ENCODE results near the gene ZNF581. TPM values are rescaled to one million over a fixed set of nuclear protein-coding genes. Genes with fewer than 3 reads are reported as not detected.

ZNF581 gene
- total RNA-seq, 1 experiment from 2014 or later, result 37.1 TPM

DNA sequence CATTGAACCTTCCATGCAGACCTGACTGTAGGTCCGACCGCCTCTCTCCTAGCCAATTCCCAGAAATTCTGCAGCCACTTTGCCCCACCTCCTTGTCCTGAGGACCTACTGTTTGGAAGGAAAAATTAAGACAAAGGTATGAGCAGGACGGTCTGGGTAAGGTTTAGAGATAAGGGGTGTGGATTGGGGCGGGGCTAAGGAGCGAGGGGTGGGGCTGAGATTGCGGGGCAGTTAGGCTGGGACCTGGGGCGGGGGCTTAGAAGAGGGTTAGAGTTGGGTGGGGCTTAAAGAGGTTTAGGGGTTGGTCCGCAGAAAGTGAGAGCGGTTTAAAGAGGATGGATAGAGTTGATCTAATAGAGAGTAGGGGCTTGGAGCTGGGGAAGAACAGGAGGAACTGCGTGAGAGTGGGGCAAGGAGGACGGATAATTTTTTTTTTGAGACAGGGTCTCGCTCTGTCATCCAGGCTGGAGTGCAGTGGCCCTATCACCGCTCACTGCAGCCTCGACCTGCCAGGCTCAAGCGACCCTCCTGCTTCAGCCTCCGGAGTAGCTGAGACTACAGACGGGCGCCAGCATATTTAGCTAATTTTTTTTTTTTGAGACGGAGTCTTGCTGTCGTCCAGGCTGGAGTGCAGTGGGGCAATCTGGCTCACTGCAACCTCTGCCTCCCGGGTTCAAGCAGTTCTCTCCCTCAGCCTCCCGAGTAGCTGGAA lies 39.7 kb upstream of the ZNF581 start:
- ChIA-PET POLR2A (ENCODE audit: low non-redundant PET) (interaction anchor here (1.1 kb wide), 1 partner anchor 15 kb away, joined by 6 read pairs; no protein-coding TSS in a partner anchor), CTCF (interaction anchor here (1.0 kb wide), 1 partner anchor 100 kb away, joined by 6 read pairs; no protein-coding TSS in a partner anchor)
- no TSS peak for BruUV-seq (replicated peaks)
- no peaks in the 10 kb centered on the region for H3K27me3 ChIP-seq (replicated peaks; ENCODE audit: insufficient read depth, low read depth, low read length, poor library complexity)
- H3K27ac ChIP-seq (ENCODE audit: low read depth, low read length, poor library complexity, severe bottlenecking), result peak overlapping the region; percentile 93
- H3K4me3 ChIP-seq (ENCODE audit: low read depth, low read length, poor library complexity, severe bottlenecking), result no peak overlapping the region
- TF ChIP-seq, protein P1, sequence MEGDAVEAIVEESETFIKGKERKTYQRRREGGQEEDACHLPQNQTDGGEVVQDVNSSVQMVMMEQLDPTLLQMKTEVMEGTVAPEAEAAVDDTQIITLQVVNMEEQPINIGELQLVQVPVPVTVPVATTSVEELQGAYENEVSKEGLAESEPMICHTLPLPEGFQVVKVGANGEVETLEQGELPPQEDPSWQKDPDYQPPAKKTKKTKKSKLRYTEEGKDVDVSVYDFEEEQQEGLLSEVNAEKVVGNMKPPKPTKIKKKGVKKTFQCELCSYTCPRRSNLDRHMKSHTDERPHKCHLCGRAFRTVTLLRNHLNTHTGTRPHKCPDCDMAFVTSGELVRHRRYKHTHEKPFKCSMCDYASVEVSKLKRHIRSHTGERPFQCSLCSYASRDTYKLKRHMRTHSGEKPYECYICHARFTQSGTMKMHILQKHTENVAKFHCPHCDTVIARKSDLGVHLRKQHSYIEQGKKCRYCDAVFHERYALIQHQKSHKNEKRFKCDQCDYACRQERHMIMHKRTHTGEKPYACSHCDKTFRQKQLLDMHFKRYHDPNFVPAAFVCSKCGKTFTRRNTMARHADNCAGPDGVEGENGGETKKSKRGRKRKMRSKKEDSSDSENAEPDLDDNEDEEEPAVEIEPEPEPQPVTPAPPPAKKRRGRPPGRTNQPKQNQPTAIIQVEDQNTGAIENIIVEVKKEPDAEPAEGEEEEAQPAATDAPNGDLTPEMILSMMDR (conservative IDR thresholded peaks at IDR 0.05; ENCODE audit: low read depth, low read length), result no peak
- TF ChIP-seq EZH2 (IDR thresholded peaks at IDR 0.05; ENCODE audit: borderline replicate concordance, low read depth, low read length, poor library complexity, severe bottlenecking), result no peak
- H3K9me3 ChIP-seq (ENCODE audit: low read depth, low read length, poor library complexity, severe bottlenecking), result no peaks in the 10 kb centered on the region
- intact Hi-C loops (cut with micrococcal nuclease; ENCODE audit: unreplicated experiment), result loop anchor here (5.0 kb wide), 1 partner anchor 196 kb away; the partner anchor contains the start of gene UBE2S
- H3K4me1 ChIP-seq (ENCODE audit: insufficient read depth, low read length, poor library complexity, severe bottlenecking), result peaks cover 21% of the 10 kb centered on the region
- DNase-seq (ENCODE audit: low spot score), result no peak
- H3K36me3 ChIP-seq (ENCODE audit: insufficient read depth, low read length, poor library complexity, severe bottlenecking), result no peaks in the 10 kb centered on the region

DNA sequence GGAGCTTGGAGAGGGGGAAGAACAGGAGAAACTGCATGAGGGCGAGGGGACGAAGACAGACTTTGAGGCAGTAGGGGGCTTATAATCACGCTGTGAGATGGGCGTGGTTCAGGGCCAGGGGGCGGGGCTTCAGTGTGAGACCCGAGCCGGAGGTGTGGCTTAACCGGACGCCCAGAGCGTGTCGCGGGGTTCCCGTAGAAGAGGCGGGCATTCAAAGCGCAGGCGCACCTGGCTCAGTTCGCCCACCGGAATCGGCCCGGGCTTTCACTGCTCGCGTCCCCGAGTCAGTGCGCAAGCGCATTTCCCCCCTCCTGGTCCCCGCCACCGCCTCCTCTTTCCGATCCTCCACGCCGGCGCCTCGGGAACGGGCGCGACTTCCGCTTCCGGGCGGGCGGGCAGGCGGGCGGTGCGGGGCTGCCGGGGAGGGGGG lies 38.2 kb upstream of the ZNF581 start:
- peak overlapping the region; percentile 96 for H3K4me3 ChIP-seq (ENCODE audit: low read depth, low read length, poor library complexity, severe bottlenecking)
- H3K9me3 ChIP-seq (ENCODE audit: low read depth, low read length, poor library complexity, severe bottlenecking), result no peaks in the 10 kb centered on the region
- POLR2A ChIA-PET (ENCODE audit: low non-redundant PET), result interaction anchor here (0.6 to 1.1 kb wide), 3 partner anchors 14 to 1117 kb away, joined by 3 to 6 read pairs (median 3); no protein-coding TSS in a partner anchor
- CTCF ChIA-PET, result interaction anchor here (0.6 to 2.5 kb wide), 6 partner anchors 19 to 159 kb away, joined by 3 to 6 read pairs (median 5); partner anchors contain the start of gene ZNF784
- H3K4me1 ChIP-seq (ENCODE audit: insufficient read depth, low read length, poor library complexity, severe bottlenecking), result peaks cover 21% of the 10 kb centered on the region
- peak overlapping the region; percentile 93 for H3K27ac ChIP-seq (ENCODE audit: low read depth, low read length, poor library complexity, severe bottlenecking)
- H3K27me3 ChIP-seq (replicated peaks; ENCODE audit: insufficient read depth, low read depth, low read length, poor library complexity), result no peaks in the 10 kb centered on the region
- intact Hi-C loops (cut with micrococcal nuclease; ENCODE audit: unreplicated experiment), result loop anchor here (5.0 kb wide), 1 partner anchor 143 kb away; the partner anchor contains the start of genes C19orf85 and ISOC2
- no peak for TF ChIP-seq EZH2 (IDR thresholded peaks at IDR 0.05; ENCODE audit: borderline replicate concordance, low read depth, low read length, poor library complexity, severe bottlenecking)
- TF ChIP-seq, protein P1 (conservative IDR thresholded peaks at IDR 0.05; ENCODE audit: low read depth, low read length), result no peak
- peak; percentile 99 for DNase-seq (ENCODE audit: low spot score)
- peaks cover 8% of the 10 kb centered on the region for H3K36me3 ChIP-seq (ENCODE audit: insufficient read depth, low read length, poor library complexity, severe bottlenecking)
- no TSS peak for BruUV-seq (replicated peaks)

DNA sequence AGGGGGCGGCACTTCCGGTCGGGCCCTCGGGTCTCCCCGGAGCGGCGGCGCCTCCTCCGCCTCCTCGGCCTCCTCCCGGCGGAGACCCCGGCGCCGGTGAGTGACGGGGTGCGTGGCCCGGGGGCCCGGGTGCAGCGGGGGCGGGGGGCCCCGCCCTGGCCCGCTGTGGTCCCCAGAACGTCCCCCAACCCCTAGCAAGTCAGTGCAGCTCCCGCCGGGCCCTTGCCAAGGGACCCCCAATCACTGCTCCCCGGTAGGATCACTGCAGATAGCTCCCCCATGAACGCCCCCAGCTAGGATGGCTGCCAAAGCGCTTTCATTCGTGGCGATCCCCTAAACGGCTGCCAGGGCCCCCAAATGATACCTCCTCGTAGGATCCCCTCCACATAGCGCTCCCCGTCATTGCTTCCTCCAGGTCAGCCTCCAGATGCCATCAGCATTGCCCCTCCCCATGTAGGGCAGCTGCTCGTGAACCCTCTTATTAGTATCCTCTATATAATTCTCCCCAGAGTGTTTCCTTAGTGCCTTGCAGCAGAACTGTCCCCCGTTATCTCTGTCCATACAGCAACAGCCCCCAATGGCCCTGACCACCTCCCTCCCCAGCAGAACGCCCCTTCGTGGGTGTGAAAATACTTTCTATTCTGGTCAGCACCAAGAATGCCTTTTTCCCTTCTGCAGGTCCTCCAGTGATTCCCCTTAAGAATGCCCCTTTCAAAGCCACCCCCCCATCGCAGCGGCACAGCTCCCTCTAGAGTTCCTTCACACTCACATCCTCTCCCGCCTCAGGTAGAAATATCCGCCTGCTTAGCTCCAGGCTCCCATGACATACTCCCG lies 37.6 kb upstream of the ZNF581 start, which contains the start of gene ZNF865:
Gene ZNF865, plus strand, starts transcription at position 11 of the 834 bp plus-strand sequence. CDS start 7,972 bp downstream, outside the sequence.
- Histone ChIP-seq H3K4me1 (ENCODE audit: insufficient read depth, low read length, poor library complexity, severe bottlenecking) (peaks cover 18% of the 10 kb centered on the region), H3K27me3 (replicated peaks; ENCODE audit: insufficient read depth, low read depth, low read length, poor library complexity) (no peaks in the 10 kb centered on the region), H3K36me3 (ENCODE audit: insufficient read depth, low read length, poor library complexity, severe bottlenecking) (peaks cover 8% of the 10 kb centered on the region), H3K27ac (ENCODE audit: low read depth, low read length, poor library complexity, severe bottlenecking) (peak within 1 kb of the TSS; percentile 93), H3K4me3 (ENCODE audit: low read depth, low read length, poor library complexity, severe bottlenecking) (peak within 1 kb of the TSS; percentile 96), H3K9me3 (ENCODE audit: low read depth, low read length, poor library complexity, severe bottlenecking) (no peaks in the 10 kb centered on the region)
- TF ChIP-seq, protein P1 (conservative IDR thresholded peaks at IDR 0.05; ENCODE audit: low read depth, low read length), result peak; percentile 86
- TF ChIP-seq EZH2 (IDR thresholded peaks at IDR 0.05; ENCODE audit: borderline replicate concordance, low read depth, low read length, poor library complexity, severe bottlenecking), result no peak
- ChIA-PET POLR2A (ENCODE audit: low non-redundant PET) (interaction anchor here (0.6 kb wide), 1 partner anchor 33 kb away, joined by 3 read pairs; no protein-coding TSS in a partner anchor), CTCF (interaction anchor here (0.6 to 2.5 kb wide), 8 partner anchors 18 to 445 kb away, joined by 3 to 20 read pairs (median 5); partner anchors contain the start of genes ZNF579 and ZNF784)
- no TSS peak for BruUV-seq (replicated peaks)
- peak; percentile 90 for DNase-seq (ENCODE audit: low spot score)
- intact Hi-C loops (cut with micrococcal nuclease; ENCODE audit: unreplicated experiment), result loop anchor here (1.0 to 5.0 kb wide), 2 partner anchors 89 to 144 kb away; partner anchors contain the start of genes C19orf85 and ISOC2
